DMS79 treated with DMSO at 0.1 percent for 48 hours (cell line): ENCODE results near the gene WNK1.
"Not testable (repeated sequence)": the region's sequence is repeated elsewhere in the genome, so short reads cannot be mapped to it uniquely, and the experiment has no call there.

Experiments
- DNase-seq: peaks from one replicate; lab custom pipeline; 2025; lab: John Stamatoyannopoulos, UW

Gene WNK1

GRCh38 chr12:779745-780734 lies 27.7 kb downstream of the WNK1 start:
- DNase-seq, result peak; percentile 86

- no peak for DNase-seq
Observed at GRCh38 chr12:780750-781379, 28.5 kb downstream of the WNK1 start.

DNA sequence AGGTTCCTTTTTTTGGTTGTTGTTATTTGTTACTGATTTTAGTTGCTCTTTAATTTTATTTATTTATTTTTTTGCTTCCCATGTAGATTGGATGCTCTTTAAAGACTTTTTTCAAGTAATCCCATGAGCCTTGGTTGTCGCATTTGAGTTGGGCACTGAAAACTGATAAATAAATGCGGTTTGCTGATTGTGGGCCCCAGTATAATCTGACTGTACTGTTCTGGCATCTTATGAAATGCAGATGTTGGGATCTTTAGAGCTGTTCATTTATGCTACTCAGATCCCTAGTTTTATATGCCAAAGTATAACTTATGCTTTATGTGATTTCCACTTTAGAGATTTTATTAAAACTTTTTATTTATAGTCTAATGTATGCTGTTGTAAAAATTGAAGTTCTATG lies 33.3 kb downstream of the WNK1 start:
- DNase-seq, result no peak

GRCh38 chr12:788288-788687 lies 35.9 kb downstream of the WNK1 start:
- DNase-seq, result no peak

DNA sequence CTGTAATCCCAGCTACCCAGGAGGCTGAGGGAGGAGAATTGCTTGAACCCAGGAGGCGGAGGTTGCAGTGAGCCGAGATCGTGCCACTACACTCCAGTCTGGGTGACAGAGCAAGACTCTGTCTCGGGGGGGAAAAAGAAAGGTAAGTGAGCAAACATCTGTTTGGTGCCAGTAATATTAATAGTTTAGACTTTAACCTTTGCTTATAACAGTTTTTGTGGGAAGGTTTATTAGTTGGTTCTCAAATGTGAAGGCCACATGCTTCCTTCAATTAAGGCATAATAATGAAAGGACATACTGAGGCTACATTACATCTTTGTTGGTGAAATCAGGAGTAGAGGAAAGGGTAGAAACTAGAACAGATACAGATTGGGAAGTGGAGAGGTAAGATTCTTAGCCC lies 36.4 kb downstream of the WNK1 start:
- DNase-seq, result not testable (repeated sequence)

DNA sequence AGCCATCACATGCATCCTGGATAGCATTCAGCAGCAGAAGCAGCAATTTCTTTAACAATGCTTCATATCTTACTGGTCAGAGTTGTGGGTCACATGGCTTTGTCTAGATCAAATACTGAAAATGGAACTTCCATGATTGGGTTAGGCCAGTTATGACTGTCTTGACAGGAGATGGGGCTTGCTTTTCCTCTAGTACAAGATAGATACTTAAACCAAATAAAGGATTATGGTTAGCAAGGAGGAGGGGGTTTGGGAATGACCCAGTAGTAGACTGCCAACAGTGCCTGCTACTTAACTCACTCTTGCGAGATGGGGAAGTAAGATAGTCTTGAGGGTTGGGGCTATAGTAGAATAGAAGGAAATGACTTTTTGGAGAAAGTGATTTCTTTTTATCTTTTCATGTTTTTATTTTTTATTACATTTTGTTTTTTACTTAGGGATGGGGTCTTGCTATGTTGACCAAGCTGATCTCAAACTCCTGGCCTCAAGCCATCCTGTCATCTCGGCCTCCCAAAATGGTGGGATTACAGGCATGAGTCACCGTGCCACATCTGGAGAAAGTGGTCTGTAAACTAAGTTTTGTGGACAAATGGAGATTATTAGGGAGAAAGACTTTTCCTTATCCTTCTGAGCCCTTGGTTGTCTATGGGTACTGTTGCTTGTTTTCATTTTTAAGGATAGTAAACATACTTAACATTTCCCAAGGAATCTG lies 37.6 kb downstream of the WNK1 start:
- DNase-seq, result no peak

- no peak for DNase-seq
Observed at GRCh38 chr12:790608-791007, 38.2 kb downstream of the WNK1 start.

DNA sequence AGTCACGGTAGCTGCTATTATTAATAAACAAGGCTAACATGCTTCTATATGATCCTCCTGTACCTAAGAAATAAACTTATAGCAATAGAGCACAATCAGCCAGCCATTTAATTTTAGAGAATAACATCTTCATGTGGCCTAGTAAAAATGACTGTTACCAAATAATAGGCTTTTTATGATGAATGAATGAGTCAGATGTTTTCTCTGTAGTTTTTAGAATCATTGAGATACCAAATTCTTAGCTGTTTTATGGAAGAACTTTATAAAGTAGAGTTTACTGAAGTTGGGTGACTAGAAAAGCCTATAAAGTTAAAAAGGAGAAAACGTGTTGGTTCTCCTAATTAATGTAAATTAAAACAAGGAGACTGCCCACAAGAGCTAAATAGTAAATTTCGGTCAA lies 40.7 kb downstream of the WNK1 start:
- DNase-seq, result no peak

- DNase-seq, result no peak
Observed at GRCh38 chr12:793711-794110, 41.3 kb downstream of the WNK1 start.

- no peak for DNase-seq
Observed at GRCh38 chr12:795305-795704, 42.9 kb downstream of the WNK1 start.

DNA sequence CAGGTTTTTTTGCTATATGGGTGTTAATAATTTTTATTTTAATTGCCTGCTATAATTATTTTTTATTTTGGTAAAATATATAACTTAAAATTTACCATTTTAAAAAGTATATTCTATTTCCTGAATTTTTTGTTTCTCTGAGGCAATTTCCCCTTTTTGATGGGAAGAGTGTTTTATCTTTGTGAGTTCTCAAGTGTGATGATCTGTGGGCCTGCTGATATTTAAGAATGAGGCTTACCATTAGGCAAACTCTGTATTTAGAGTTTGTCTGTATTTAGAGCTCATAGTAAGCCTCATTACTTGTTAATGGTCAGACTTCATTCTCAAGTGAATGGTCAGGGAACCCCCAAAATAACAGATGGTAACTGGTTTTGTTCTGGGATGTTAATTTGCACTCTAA lies 48.0 kb downstream of the WNK1 start:
- no peak for DNase-seq

- DNase-seq, result no peak
Observed at GRCh38 chr12:802242-803120, 50.1 kb downstream of the WNK1 start.

- no peak for DNase-seq
Observed at GRCh38 chr12:805022-805632, 52.7 kb downstream of the WNK1 start.

DNA sequence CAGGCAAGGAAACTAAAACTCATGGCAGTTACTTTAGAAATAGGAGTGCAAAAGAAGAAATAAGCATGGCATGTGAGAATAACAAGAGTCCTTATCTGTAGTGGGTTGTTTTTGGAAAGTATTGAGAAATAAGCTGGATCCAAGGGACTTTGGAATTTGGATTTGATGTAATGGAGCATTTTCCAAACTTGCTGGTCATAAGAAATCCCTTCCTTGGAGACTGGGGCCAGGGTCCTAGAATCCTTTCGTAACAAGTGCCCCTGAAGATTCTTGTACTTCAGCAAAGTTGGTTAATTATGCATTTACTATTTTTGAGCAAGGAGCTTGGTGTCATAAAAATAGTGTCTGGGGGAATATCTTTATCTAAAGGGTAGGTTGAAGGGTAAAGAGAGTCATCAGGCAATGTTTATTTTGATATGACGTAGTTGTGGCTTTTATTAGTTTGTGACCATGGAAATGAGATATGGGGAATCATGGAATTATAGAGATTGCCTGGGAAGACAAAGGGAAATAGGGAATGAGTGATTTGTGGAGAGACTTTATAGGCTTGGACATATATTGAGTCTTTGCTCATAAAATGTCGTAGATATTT lies 53.9 kb downstream of the WNK1 start:
- no peak for DNase-seq

DNA sequence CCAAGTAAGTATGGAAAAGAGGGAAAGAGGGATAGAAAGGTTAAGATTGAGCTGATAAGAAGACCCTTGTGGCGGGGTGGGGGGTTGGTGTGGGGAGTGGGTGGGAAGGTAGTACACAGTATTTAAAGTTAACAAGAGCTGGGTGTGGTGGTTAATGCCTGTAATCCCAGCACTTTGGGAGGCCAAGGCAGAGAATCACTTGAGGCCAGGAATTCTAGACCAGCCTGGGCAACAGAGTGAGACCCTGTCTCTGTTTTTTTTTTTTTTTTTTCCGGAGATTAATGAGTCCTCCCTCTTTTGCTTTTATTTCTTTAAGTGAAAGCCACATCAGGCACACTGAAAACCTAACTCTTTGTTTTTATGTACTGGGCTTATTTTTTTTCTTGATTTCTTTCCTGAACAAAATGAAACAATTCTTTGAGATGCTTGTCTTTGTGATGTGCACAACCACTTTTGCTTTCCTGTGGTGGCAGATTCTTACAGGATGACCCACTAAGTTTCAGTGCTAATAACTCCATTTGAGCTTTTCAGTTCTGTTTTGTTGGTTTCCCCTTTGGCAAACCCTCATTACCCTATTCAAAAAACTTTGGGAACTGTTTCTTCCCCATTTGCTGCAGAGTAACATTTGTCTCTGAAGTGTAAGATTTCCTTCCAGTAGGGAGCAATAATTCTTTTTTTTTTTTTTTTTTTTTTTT lies 54.8 kb downstream of the WNK1 start:
- no peak for DNase-seq

- DNase-seq, result no peak
Observed at GRCh38 chr12:810116-810515, 57.7 kb downstream of the WNK1 start.

DNA sequence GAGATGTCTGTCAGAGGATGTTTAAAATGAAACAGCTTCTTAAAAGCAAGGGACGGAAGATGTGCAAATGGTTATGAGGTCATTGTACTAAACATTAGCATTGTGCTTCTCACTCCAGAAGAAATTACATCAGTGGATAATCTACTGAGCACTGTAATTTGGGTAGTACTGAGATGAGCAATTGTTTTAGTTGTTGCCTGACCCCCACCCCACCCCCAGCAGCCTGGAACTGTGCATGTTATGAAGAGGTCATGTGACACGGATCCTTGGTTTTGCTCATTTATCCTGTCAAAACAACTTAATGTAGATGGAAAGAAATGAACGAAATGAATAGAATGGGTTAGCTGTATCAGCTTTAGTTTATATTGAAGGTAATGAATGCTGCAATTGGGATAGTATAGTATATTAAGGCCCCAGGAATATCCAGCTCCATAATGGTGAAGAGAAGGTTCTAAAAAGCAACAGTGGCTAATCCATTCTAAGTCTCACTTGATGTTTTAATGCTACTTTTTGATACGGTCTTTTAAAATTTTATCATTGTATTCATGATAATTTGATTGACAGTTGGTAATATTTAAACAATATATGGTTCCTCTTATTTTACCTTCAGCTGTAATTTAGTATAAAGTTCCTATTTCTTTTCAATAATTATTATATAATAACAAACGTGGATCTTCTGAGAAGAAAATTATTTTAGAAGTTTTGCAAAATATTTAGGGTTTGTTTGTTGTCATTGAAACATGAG lies 58.5 kb downstream of the WNK1 start:
- no peak for DNase-seq

GRCh38 chr12:812950-813349 lies 60.6 kb downstream of the WNK1 start:
- DNase-seq, result no peak

DNA sequence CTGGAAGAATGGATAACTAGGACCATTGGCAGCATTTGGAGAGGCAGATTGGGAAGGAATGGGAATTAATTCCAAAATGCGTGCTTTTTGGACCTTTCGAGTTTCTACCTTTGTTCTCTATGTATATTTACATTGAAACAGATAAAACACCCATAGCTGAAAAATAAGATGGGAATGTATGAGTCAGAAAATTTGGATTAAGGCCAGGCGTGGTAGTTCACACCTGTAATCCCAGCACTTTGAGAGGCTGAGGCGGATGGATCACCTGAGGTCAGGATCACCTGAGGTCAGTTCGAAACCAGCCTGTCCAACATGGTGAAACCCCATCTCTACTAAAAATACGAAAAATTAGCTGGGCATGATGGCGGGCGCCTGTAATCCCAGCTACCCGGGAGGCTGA lies 65.1 kb downstream of the WNK1 start:
- DNase-seq, result not testable (repeated sequence)
